Neuronal stem cell (in vitro differentiated cells): ENCODE results near the gene PLCB3.

Experiments used
- DNase-seq: peaks from one replicate; pipeline ENCODE4 v3.0.0-alpha.2; 2013; ENCODE audit warnings: low spot score
- H2AFZ ChIP-seq: one replicate; pipeline ENCODE4 v1.6.1; 2013; ENCODE audit warnings: mild to moderate bottlenecking, low read length, inconsistent platforms
- H2AK5ac ChIP-seq: 2 replicates; pipeline ENCODE4 v1.6.1; 2013; ENCODE audit warnings: low read depth, mild to moderate bottlenecking, inconsistent platforms, low read length, moderate library complexity, mixed read lengths
- H2BK120ac ChIP-seq: 2 replicates; pipeline ENCODE4 v1.6.1; 2013; ENCODE audit warnings: low read depth, mild to moderate bottlenecking, inconsistent platforms, low read length, moderate library complexity, mixed read lengths
- H2BK12ac ChIP-seq: one replicate; pipeline ENCODE4 v1.6.1; 2013; ENCODE audit warnings: low read length, inconsistent platforms
- H2BK15ac ChIP-seq: 2 replicates; pipeline ENCODE4 v1.6.1; 2013; ENCODE audit warnings: mild to moderate bottlenecking, low read length, inconsistent platforms, mixed read lengths
- H2BK5ac ChIP-seq: one replicate; pipeline ENCODE4 v1.6.1; 2013; ENCODE audit warnings: inconsistent platforms, mild to moderate bottlenecking, low read length, moderate library complexity
- H3K14ac ChIP-seq: one replicate; pipeline ENCODE4 v1.6.1; 2013; ENCODE audit warnings: low read length, inconsistent platforms
- H3K18ac ChIP-seq: 2 replicates; pipeline ENCODE4 v1.6.1; 2013; ENCODE audit warnings: low read length, inconsistent platforms
- H3K23ac ChIP-seq: 2 replicates; pipeline ENCODE4 v1.6.1; 2013; ENCODE audit warnings: low read depth, mild to moderate bottlenecking, mixed read lengths, low read length, inconsistent platforms; ENCODE audit not compliant: poor library complexity
- H3K27ac ChIP-seq: replicated peaks from 3 replicates; pipeline ENCODE4 v1.5.1; 2013; ENCODE audit warnings: low read length, inconsistent platforms
- H3K27me3 ChIP-seq, 3 experiments: 2 replicates each; pipeline ENCODE4 v1.6.1; 2013; ENCODE audit warnings: low read length in 3 of 3, mild to moderate bottlenecking in 2 of 3, inconsistent platforms in 1 of 3, low read depth in 1 of 3, mixed read lengths in 1 of 3, moderate library complexity in 1 of 3; ENCODE audit not compliant: control insufficient read depth in 3 of 3, insufficient read depth in 3 of 3
- H3K36me3 ChIP-seq, 2 donors: replicated peaks in 1 of 2; 2 replicates each; pipeline ENCODE4 v1.6.1; 2013; ENCODE audit warnings: low read length in 2 of 2; ENCODE audit not compliant: control insufficient read depth in 2 of 2, insufficient read depth in 2 of 2
- H3K4ac ChIP-seq: 2 replicates; pipeline ENCODE4 v1.6.1; 2013; ENCODE audit warnings: inconsistent platforms, mild to moderate bottlenecking, low read length, moderate library complexity
- H3K4me1 ChIP-seq, 2 donors: 1 replicate in 1 of 2; 2 replicates in 1 of 2; pipeline ENCODE4 v1.6.1; 2013; ENCODE audit warnings: low read length in 2 of 2, low read depth in 1 of 2; ENCODE audit not compliant: control insufficient read depth in 2 of 2, insufficient read depth in 1 of 2
- H3K4me2 ChIP-seq: one replicate; pipeline ENCODE4 v1.6.1; 2013; ENCODE audit warnings: mild to moderate bottlenecking, low read length, inconsistent platforms; ENCODE audit not compliant: insufficient read depth, poor library complexity, severe bottlenecking
- H3K4me3 ChIP-seq, 2 donors: 2 replicates each; pipeline ENCODE4 v1.5.1; 2013; ENCODE audit warnings: low read length in 2 of 2, mild to moderate bottlenecking in 2 of 2, inconsistent platforms in 1 of 2, moderate library complexity in 1 of 2
- H3K79me1 ChIP-seq: one replicate; pipeline ENCODE4 v1.6.1; 2013; ENCODE audit warnings: low read depth, mild to moderate bottlenecking, inconsistent platforms, low read length, moderate library complexity
- H3K9ac ChIP-seq: one replicate; pipeline ENCODE4 v1.6.1; 2013; ENCODE audit warnings: mild to moderate bottlenecking, low read depth, low read length, inconsistent platforms; ENCODE audit not compliant: poor library complexity
- H3K9me3 ChIP-seq, 2 donors: replicated peaks in 1 of 2; 2 replicates each; pipeline versions ENCODE3 to v1.6.1; 2013; ENCODE audit warnings: low read length in 2 of 2, mild to moderate bottlenecking in 2 of 2, inconsistent platforms in 1 of 2, low read depth in 1 of 2, mixed read lengths in 1 of 2, moderate library complexity in 1 of 2; ENCODE audit not compliant: control insufficient read depth in 2 of 2, insufficient read depth in 1 of 2
- H4K8ac ChIP-seq: one replicate; pipeline ENCODE4 v1.6.1; 2013; ENCODE audit warnings: low read depth, mild to moderate bottlenecking, inconsistent platforms, low read length, moderate library complexity
- H4K91ac ChIP-seq: one replicate; pipeline ENCODE4 v1.6.1; 2013; ENCODE audit warnings: low read length, low read depth, mild to moderate bottlenecking, inconsistent platforms; ENCODE audit not compliant: poor library complexity
- WGBS, 2 donors: extraction: QIAGEN DNeasy Blood & Tissue Kit; methylation state at CpG; one replicate each; pipeline ENCODE4 v1.1.7; 2013; ENCODE audit warnings: missing lambda C conversion rate in 2 of 2, mixed read lengths in 1 of 2; ENCODE audit not compliant: insufficient read length in 2 of 2, insufficient replicate concordance in 1 of 2; ENCODE audit errors: extremely low coverage in 2 of 2; 5-methylcytosine and 5-hydroxymethylcytosine counted together

PLCB3 gene

GRCh38 chr11:64313491-64314145, 62.3 kb downstream of the PLCB3 start:
- Histone ChIP-seq H2BK5ac (no peak overlapping the region), H4K91ac (no peak overlapping the region), H3K4me1 (peaks cover 0 to 4% of the 10 kb centered on the region in 2 donors), H3K36me3 (peaks cover 12 to 27% of the 10 kb centered on the region in 2 donors), H3K4me2 (no peak overlapping the region), H3K27me3 (no peaks in the 10 kb centered on the region), H3K9me3 (peaks cover 0 to 2% of the 10 kb centered on the region in 2 donors), H2BK15ac (no peak overlapping the region), H2AFZ (no peak overlapping the region), H2BK12ac (no peak overlapping the region), H3K14ac (no peak overlapping the region), H3K18ac (no peak overlapping the region), H2AK5ac (no peak overlapping the region), H2BK120ac (no peak overlapping the region), H3K23ac (no peak overlapping the region), H3K4me3 (no peak overlapping the region), H3K79me1 (peaks cover 22% of the 10 kb centered on the region), H4K8ac (no peak overlapping the region), H3K27ac (no peak overlapping the region), H3K9ac (no peak overlapping the region), H3K4ac (no peak overlapping the region)
- no peak for DNase-seq
- WGBS, 2 donors: no CpG with 5 or more reads among the region's 18 CpGs

GRCh38 chr11:64314146-64314804, 62.9 kb downstream of the PLCB3 start:
- Histone ChIP-seq H3K9me3 (peaks cover 0 to 2% of the 10 kb centered on the region in 2 donors), H4K8ac (no peak overlapping the region), H3K27me3 (no peaks in the 10 kb centered on the region), H2BK5ac (no peak overlapping the region), H3K9ac (peak overlapping the region; percentile 60), H3K18ac (no peak overlapping the region), H3K4me2 (no peak overlapping the region), H3K4ac (no peak overlapping the region), H2BK15ac (no peak overlapping the region), H4K91ac (peak overlapping the region; percentile 9), H2BK120ac (no peak overlapping the region), H3K14ac (no peak overlapping the region), H2AK5ac (no peak overlapping the region), H2AFZ (no peak overlapping the region), H3K36me3 (peaks cover 12 to 27% of the 10 kb centered on the region in 2 donors), H3K27ac (no peak overlapping the region), H3K4me3 (no peak overlapping the region), H3K79me1 (peaks cover 25% of the 10 kb centered on the region), H2BK12ac (no peak overlapping the region), H3K23ac (no peak overlapping the region), H3K4me1 (peaks cover 5 to 10% of the 10 kb centered on the region in 2 donors)
- DNase-seq: no peak
- WGBS, 2 donors: no CpG with 5 or more reads among the region's 19 CpGs

GRCh38 chr11:64314805-64315561, 63.7 kb downstream of the PLCB3 start:
- peaks cover 5 to 11% of the 10 kb centered on the region in 2 donors for H3K4me1 ChIP-seq
- peaks cover 0 to 2% of the 10 kb centered on the region in 2 donors for H3K9me3 ChIP-seq
- H3K27ac ChIP-seq: no peak overlapping the region
- no peak overlapping the region for H2BK15ac ChIP-seq
- H2BK120ac ChIP-seq: no peak overlapping the region
- peaks cover 25% of the 10 kb centered on the region for H3K79me1 ChIP-seq
- no peak overlapping the region for H4K91ac ChIP-seq
- peak overlapping the region; percentile 5 for H2AK5ac ChIP-seq
- peak overlapping the region; percentile 90 for H2BK12ac ChIP-seq
- no peak overlapping the region for H3K9ac ChIP-seq
- no peak overlapping the region for H2AFZ ChIP-seq
- WGBS, 2 donors: no CpG with 5 or more reads among the region's 24 CpGs
- H3K18ac ChIP-seq: no peak overlapping the region
- no peak for DNase-seq
- H3K4ac ChIP-seq: no peak overlapping the region
- H3K14ac ChIP-seq: no peak overlapping the region
- H4K8ac ChIP-seq: no peak overlapping the region
- H3K23ac ChIP-seq: peak overlapping the region; percentile 3
- H3K36me3 ChIP-seq: peaks cover 12 to 25% of the 10 kb centered on the region in 2 donors
- H2BK5ac ChIP-seq: no peak overlapping the region
- no peaks in the 10 kb centered on the region for H3K27me3 ChIP-seq
- no peak overlapping the region for H3K4me3 ChIP-seq
- no peak overlapping the region for H3K4me2 ChIP-seq
